Measurements from ENCODE around the gene ARHGAP19. TPM values are rescaled to one million over a fixed set of nuclear protein-coding genes. Genes with fewer than 3 reads are reported as not detected.

ARHGAP19 gene
- total and polyA plus RNA-seq, 4 donors, result 11.6 to 35.5 (median 16.9) TPM

GRCh38 chr10:97333601-97334369 lies 41.3 kb upstream of the ARHGAP19 start:
- under 1% methylated on average over 89 of the region's 89 CpGs for WGBS (ENCODE audit: insufficient coverage)
- peaks cover 15% of the 10 kb centered on the region for H3K27me3 ChIP-seq (ENCODE audit: control insufficient read depth, insufficient read depth, low read length)
- peak in 1 of 6 donors; percentile 60 for DNase-seq (ENCODE audit: low read depth in 4 of 6, low spot score in 6 of 6)
- H3K4me1 ChIP-seq (ENCODE audit: control insufficient read depth, insufficient read depth, low read length), result peaks cover 31% of the 10 kb centered on the region
- H3K27ac ChIP-seq (ENCODE audit: low read depth, low read length), result no peak overlapping the region
- H3K9me3 ChIP-seq (ENCODE audit: control insufficient read depth, insufficient read depth, low read length), result no peaks in the 10 kb centered on the region
- peak overlapping the region; percentile 67 for H3K4me3 ChIP-seq (ENCODE audit: low read depth, low read length)
- H3K36me3 ChIP-seq (ENCODE audit: control insufficient read depth, insufficient read depth, low read length), result peaks cover 4% of the 10 kb centered on the region

- peaks cover 31% of the 10 kb centered on the region for H3K4me1 ChIP-seq (ENCODE audit: control insufficient read depth, insufficient read depth, low read length)
- H3K36me3 ChIP-seq (ENCODE audit: control insufficient read depth, insufficient read depth, low read length), result peaks cover 4% of the 10 kb centered on the region
- H3K4me3 ChIP-seq (ENCODE audit: low read depth, low read length), result peak overlapping the region; percentile 58
- 0% methylated on average over 5 of the region's 7 CpGs for WGBS (ENCODE audit: insufficient coverage)
- no peaks in the 10 kb centered on the region for H3K9me3 ChIP-seq (ENCODE audit: control insufficient read depth, insufficient read depth, low read length)
- H3K27ac ChIP-seq (ENCODE audit: low read depth, low read length), result no peak overlapping the region
- H3K27me3 ChIP-seq (ENCODE audit: control insufficient read depth, insufficient read depth, low read length), result peaks cover 15% of the 10 kb centered on the region
- DNase-seq (ENCODE audit: low read depth in 4 of 6, low spot score in 6 of 6), result peak in 3 of 6 donors; percentile 35 to 79 (median 68)
These were observed 40.8 kb upstream of the ARHGAP19 start for GRCh38 chr10:97333351-97333600.

- WGBS (ENCODE audit: insufficient coverage), result 9% methylated on average over 16 of the region's 18 CpGs
- H3K4me3 ChIP-seq (ENCODE audit: low read depth, low read length), result peak overlapping the region; percentile 58
- peaks cover 4% of the 10 kb centered on the region for H3K36me3 ChIP-seq (ENCODE audit: control insufficient read depth, insufficient read depth, low read length)
- peaks cover 31% of the 10 kb centered on the region for H3K4me1 ChIP-seq (ENCODE audit: control insufficient read depth, insufficient read depth, low read length)
- peak in 4 of 6 donors; percentile 40 to 82 (median 60) for DNase-seq (ENCODE audit: low read depth in 4 of 6, low spot score in 6 of 6)
- H3K27me3 ChIP-seq (ENCODE audit: control insufficient read depth, insufficient read depth, low read length), result peaks cover 15% of the 10 kb centered on the region
- peak overlapping the region; percentile 48 for H3K27ac ChIP-seq (ENCODE audit: low read depth, low read length)
- H3K9me3 ChIP-seq (ENCODE audit: control insufficient read depth, insufficient read depth, low read length), result no peaks in the 10 kb centered on the region
These were observed 40.3 kb upstream of the ARHGAP19 start for GRCh38 chr10:97332591-97333350.

- Histone ChIP-seq H3K9me3 (ENCODE audit: control insufficient read depth, insufficient read depth, low read length) (no peaks in the 10 kb centered on the region), H3K4me1 (ENCODE audit: control insufficient read depth, insufficient read depth, low read length) (peaks cover 31% of the 10 kb centered on the region), H3K27ac (ENCODE audit: low read depth, low read length) (no peak overlapping the region), H3K36me3 (ENCODE audit: control insufficient read depth, insufficient read depth, low read length) (peaks cover 4% of the 10 kb centered on the region), H3K27me3 (ENCODE audit: control insufficient read depth, insufficient read depth, low read length) (peaks cover 10% of the 10 kb centered on the region), H3K4me3 (ENCODE audit: low read depth, low read length) (no peak overlapping the region)
- DNase-seq (ENCODE audit: low read depth in 4 of 6, low spot score in 6 of 6), result no peak
- WGBS (ENCODE audit: insufficient coverage), result 71% methylated on average over 2 of the region's 6 CpGs
These were observed 38.8 kb upstream of the ARHGAP19 start for GRCh38 chr10:97331153-97331703.

GRCh38 chr10:97329766-97330165 lies 37.3 kb upstream of the ARHGAP19 start:
- no peak overlapping the region for H3K27ac ChIP-seq (ENCODE audit: low read depth, low read length)
- DNase-seq (ENCODE audit: low read depth in 4 of 6, low spot score in 6 of 6), result no peak
- no peak overlapping the region for H3K4me3 ChIP-seq (ENCODE audit: low read depth, low read length)
- peaks cover 23% of the 10 kb centered on the region for H3K4me1 ChIP-seq (ENCODE audit: control insufficient read depth, insufficient read depth, low read length)
- 93% methylated on average over 5 of the region's 5 CpGs for WGBS (ENCODE audit: insufficient coverage)
- H3K9me3 ChIP-seq (ENCODE audit: control insufficient read depth, insufficient read depth, low read length), result no peaks in the 10 kb centered on the region
- H3K36me3 ChIP-seq (ENCODE audit: control insufficient read depth, insufficient read depth, low read length), result peaks cover 4% of the 10 kb centered on the region
- H3K27me3 ChIP-seq (ENCODE audit: control insufficient read depth, insufficient read depth, low read length), result no peaks in the 10 kb centered on the region

GRCh38 chr10:97328646-97329453 lies 36.4 kb upstream of the ARHGAP19 start:
- no peak for DNase-seq (ENCODE audit: low read depth in 4 of 6, low spot score in 6 of 6)
- Histone ChIP-seq H3K4me3 (ENCODE audit: low read depth, low read length) (no peak overlapping the region), H3K27me3 (ENCODE audit: control insufficient read depth, insufficient read depth, low read length) (no peaks in the 10 kb centered on the region), H3K9me3 (ENCODE audit: control insufficient read depth, insufficient read depth, low read length) (no peaks in the 10 kb centered on the region), H3K4me1 (ENCODE audit: control insufficient read depth, insufficient read depth, low read length) (peaks cover 23% of the 10 kb centered on the region), H3K36me3 (ENCODE audit: control insufficient read depth, insufficient read depth, low read length) (peaks cover 4% of the 10 kb centered on the region), H3K27ac (ENCODE audit: low read depth, low read length) (no peak overlapping the region)
- WGBS (ENCODE audit: insufficient coverage), result 88% methylated on average over 1 of the region's 3 CpGs

- Histone ChIP-seq H3K36me3 (ENCODE audit: control insufficient read depth, insufficient read depth, low read length) (peaks cover 4% of the 10 kb centered on the region), H3K4me1 (ENCODE audit: control insufficient read depth, insufficient read depth, low read length) (peaks cover 15% of the 10 kb centered on the region), H3K9me3 (ENCODE audit: control insufficient read depth, insufficient read depth, low read length) (no peaks in the 10 kb centered on the region), H3K27ac (ENCODE audit: low read depth, low read length) (no peak overlapping the region), H3K27me3 (ENCODE audit: control insufficient read depth, insufficient read depth, low read length) (no peaks in the 10 kb centered on the region), H3K4me3 (ENCODE audit: low read depth, low read length) (no peak overlapping the region)
- WGBS (ENCODE audit: insufficient coverage), result 73% methylated on average over 6 of the region's 7 CpGs
- DNase-seq (ENCODE audit: low read depth in 4 of 6, low spot score in 6 of 6), result no peak
These were observed 35.2 kb upstream of the ARHGAP19 start for GRCh38 chr10:97327348-97328294.

- peak in 4 of 6 donors; percentile 25 to 95 (median 36) for DNase-seq (ENCODE audit: low read depth in 4 of 6, low spot score in 6 of 6)
- H3K27ac ChIP-seq (ENCODE audit: low read depth, low read length), result no peak overlapping the region
- H3K36me3 ChIP-seq (ENCODE audit: control insufficient read depth, insufficient read depth, low read length), result peaks cover 2% of the 10 kb centered on the region
- peaks cover 2% of the 10 kb centered on the region for H3K27me3 ChIP-seq (ENCODE audit: control insufficient read depth, insufficient read depth, low read length)
- H3K4me3 ChIP-seq (ENCODE audit: low read depth, low read length), result no peak overlapping the region
- H3K9me3 ChIP-seq (ENCODE audit: control insufficient read depth, insufficient read depth, low read length), result no peaks in the 10 kb centered on the region
- peaks cover 13% of the 10 kb centered on the region for H3K4me1 ChIP-seq (ENCODE audit: control insufficient read depth, insufficient read depth, low read length)
- WGBS (ENCODE audit: insufficient coverage), result 46% methylated on average over 6 of the region's 9 CpGs
These were observed 33.3 kb upstream of the ARHGAP19 start for GRCh38 chr10:97325754-97326153.

All from spinal cord (tissue), 10 donors.